IMR-90 (cell line): ENCODE measurements around the gene SNX33.

Source experiments
- CTCF ChIP-seq: conservative IDR thresholded peaks from 2 replicates; pipeline ENCODE4 v1.5.1; 2012; ENCODE audit warnings: mild to moderate bottlenecking, low read depth, low read length, improper control_type of control experiment
- ELK1 ChIP-seq: fragments of 150-350 bp; IDR thresholded peaks from 2 replicates; pipeline ENCODE4 v1.6.1; 2016; ENCODE audit warnings: low read depth, mild to moderate bottlenecking, low read length, moderate library complexity, borderline replicate concordance

- no peak for TF ChIP-seq CTCF
- no peak for TF ChIP-seq ELK1
Measured at GRCh38 chr15:75661756-75662140, 14.0 kb downstream of the SNX33 start.
